Panc1 (cell line): ENCODE results near the gene NPHP4.

Source experiments
- POLR2AphosphoS5 ChIP-seq: IDR thresholded peaks from 2 replicates; pipeline ENCODE4 v1.6.1; 2012; ENCODE audit warnings: mild to moderate bottlenecking, low read depth, low read length, moderate library complexity
- SIN3A ChIP-seq: IDR thresholded peaks from 2 replicates; pipeline ENCODE4 v1.6.1; 2012; ENCODE audit warnings: low read depth, mild to moderate bottlenecking, low read length, moderate library complexity, borderline replicate concordance; ENCODE audit not compliant: insufficient read depth
- TCF7L2 ChIP-seq: IDR thresholded peaks from 2 replicates; pipeline ENCODE4 v1.6.1; 2011; ENCODE audit warnings: mild to moderate bottlenecking, low read depth, low read length, inconsistent platforms
- TF ChIP-seq, protein P1 (sequence below), 2 experiments: IDR thresholded peaks; 2 replicates each; pipeline ENCODE4 v1.6.1; 2011 to 2012; ENCODE audit warnings: low read depth in 2 of 2, control low read depth in 1 of 2, low read length in 1 of 2, mild to moderate bottlenecking in 1 of 2, moderate library complexity in 1 of 2; ENCODE audit not compliant: insufficient read depth in 1 of 2
- TF ChIP-seq, protein P2 (sequence below): fragments of 450-650 bp; IDR thresholded peaks from 2 replicates; pipeline ENCODE4 v1.5.1; 2017; ENCODE audit warnings: mild to moderate bottlenecking

DNA sequence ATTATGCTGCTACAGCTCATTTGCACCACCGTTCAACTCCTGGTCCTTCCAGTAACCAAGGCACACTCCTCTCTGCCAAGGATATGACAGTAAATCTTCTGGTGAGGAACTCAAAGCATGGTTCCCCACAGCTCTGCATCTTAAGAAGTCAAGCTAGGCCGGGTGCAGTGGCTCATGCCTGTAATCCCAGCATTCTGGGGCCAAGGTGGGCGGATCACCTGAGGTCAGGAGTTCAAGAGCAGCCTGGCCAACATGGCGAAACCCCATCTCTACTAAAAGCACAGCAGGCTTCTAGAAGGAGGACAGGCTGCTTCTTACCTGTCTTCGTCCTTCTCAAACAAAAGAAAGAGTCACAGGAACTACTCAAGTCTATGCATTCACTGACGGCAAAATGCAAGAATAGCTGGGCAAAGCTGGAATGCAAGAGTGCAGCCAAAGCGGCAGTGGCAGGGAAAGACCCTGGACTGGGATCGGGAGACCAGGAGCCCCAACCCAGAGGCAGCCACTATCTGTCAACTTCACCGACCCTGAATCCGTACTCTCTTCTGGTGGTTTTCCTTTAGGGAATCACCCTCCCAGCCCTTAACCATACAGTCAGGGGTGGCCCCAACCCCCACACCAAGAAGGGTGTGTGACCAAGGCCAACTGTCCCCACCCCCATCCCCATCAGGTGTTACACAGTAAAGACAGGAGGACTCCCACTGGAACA, 75.5 kb downstream of the NPHP4 start:
- TF ChIP-seq, protein P1, sequence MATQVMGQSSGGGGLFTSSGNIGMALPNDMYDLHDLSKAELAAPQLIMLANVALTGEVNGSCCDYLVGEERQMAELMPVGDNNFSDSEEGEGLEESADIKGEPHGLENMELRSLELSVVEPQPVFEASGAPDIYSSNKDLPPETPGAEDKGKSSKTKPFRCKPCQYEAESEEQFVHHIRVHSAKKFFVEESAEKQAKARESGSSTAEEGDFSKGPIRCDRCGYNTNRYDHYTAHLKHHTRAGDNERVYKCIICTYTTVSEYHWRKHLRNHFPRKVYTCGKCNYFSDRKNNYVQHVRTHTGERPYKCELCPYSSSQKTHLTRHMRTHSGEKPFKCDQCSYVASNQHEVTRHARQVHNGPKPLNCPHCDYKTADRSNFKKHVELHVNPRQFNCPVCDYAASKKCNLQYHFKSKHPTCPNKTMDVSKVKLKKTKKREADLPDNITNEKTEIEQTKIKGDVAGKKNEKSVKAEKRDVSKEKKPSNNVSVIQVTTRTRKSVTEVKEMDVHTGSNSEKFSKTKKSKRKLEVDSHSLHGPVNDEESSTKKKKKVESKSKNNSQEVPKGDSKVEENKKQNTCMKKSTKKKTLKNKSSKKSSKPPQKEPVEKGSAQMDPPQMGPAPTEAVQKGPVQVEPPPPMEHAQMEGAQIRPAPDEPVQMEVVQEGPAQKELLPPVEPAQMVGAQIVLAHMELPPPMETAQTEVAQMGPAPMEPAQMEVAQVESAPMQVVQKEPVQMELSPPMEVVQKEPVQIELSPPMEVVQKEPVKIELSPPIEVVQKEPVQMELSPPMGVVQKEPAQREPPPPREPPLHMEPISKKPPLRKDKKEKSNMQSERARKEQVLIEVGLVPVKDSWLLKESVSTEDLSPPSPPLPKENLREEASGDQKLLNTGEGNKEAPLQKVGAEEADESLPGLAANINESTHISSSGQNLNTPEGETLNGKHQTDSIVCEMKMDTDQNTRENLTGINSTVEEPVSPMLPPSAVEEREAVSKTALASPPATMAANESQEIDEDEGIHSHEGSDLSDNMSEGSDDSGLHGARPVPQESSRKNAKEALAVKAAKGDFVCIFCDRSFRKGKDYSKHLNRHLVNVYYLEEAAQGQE (IDR thresholded peaks at IDR 0.05; ENCODE audit: insufficient read depth in 1 of 2, low read depth in 2 of 2, low read length in 1 of 2), result no peak
- TF ChIP-seq, protein P2, sequence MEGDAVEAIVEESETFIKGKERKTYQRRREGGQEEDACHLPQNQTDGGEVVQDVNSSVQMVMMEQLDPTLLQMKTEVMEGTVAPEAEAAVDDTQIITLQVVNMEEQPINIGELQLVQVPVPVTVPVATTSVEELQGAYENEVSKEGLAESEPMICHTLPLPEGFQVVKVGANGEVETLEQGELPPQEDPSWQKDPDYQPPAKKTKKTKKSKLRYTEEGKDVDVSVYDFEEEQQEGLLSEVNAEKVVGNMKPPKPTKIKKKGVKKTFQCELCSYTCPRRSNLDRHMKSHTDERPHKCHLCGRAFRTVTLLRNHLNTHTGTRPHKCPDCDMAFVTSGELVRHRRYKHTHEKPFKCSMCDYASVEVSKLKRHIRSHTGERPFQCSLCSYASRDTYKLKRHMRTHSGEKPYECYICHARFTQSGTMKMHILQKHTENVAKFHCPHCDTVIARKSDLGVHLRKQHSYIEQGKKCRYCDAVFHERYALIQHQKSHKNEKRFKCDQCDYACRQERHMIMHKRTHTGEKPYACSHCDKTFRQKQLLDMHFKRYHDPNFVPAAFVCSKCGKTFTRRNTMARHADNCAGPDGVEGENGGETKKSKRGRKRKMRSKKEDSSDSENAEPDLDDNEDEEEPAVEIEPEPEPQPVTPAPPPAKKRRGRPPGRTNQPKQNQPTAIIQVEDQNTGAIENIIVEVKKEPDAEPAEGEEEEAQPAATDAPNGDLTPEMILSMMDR, result no peak
- TF ChIP-seq POLR2AphosphoS5, result no peak
- no peak for TF ChIP-seq SIN3A
- no peak for TF ChIP-seq TCF7L2
